Measurements from ENCODE around the gene IFNG-AS1. TPM values are rescaled to one million over a fixed set of nuclear protein-coding genes. Genes with fewer than 3 reads are reported as not detected.

IFNG-AS1 gene
- total and polyA plus RNA-seq, 2 donors from 2014 or later = 0.85 TPM; not detected in 1

DNA sequence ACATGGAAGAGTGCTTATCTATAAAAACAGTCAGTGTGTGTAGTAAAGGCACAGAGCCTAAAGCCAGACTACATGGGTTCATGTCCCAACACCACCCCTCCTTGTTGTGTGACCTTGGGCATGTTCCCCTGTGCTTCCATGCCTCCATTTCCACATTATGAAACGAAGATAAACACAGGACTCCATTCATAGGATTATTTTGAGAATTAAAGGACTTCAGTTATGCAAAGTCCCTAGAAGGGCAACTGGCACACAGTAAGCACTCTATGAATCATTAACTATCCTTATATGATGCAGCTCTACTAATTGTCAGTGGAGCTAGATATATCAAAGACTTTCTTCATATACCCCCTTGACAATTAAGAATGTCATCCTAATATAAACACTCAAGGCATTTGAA is 17.8 kb downstream of the IFNG-AS1 start:
- H3K4me3 ChIP-seq (ENCODE audit: low read length in 3 of 3) = no peak overlapping the region
- H3K27ac ChIP-seq (ENCODE audit: low read depth in 2 of 2, low read length in 2 of 2) = no peak overlapping the region
- intact Hi-C loops (cut with DNase I) = no loop called here
- H3K9ac ChIP-seq (ENCODE audit: low read length in 3 of 3) = no peak overlapping the region
- no peaks in the 10 kb centered on the region for H3K36me3 ChIP-seq (ENCODE audit: control insufficient read depth in 2 of 3, insufficient read depth in 3 of 3, low read length in 3 of 3)
- no peak for DNase-seq
- no peaks in the 10 kb centered on the region for H3K27me3 ChIP-seq (ENCODE audit: control insufficient read depth, insufficient read depth, low read length)
- H3K4me1 ChIP-seq (ENCODE audit: control insufficient read depth in 2 of 3, insufficient read depth in 2 of 3, low read depth in 1 of 3, low read length in 3 of 3) = no peaks in the 10 kb centered on the region
- no peaks in the 10 kb centered on the region for H3K9me3 ChIP-seq (ENCODE audit: control insufficient read depth in 2 of 3, insufficient read depth in 1 of 3, low read length in 3 of 3)
- FAIRE-seq = no peak
- TF ChIP-seq, protein P1, sequence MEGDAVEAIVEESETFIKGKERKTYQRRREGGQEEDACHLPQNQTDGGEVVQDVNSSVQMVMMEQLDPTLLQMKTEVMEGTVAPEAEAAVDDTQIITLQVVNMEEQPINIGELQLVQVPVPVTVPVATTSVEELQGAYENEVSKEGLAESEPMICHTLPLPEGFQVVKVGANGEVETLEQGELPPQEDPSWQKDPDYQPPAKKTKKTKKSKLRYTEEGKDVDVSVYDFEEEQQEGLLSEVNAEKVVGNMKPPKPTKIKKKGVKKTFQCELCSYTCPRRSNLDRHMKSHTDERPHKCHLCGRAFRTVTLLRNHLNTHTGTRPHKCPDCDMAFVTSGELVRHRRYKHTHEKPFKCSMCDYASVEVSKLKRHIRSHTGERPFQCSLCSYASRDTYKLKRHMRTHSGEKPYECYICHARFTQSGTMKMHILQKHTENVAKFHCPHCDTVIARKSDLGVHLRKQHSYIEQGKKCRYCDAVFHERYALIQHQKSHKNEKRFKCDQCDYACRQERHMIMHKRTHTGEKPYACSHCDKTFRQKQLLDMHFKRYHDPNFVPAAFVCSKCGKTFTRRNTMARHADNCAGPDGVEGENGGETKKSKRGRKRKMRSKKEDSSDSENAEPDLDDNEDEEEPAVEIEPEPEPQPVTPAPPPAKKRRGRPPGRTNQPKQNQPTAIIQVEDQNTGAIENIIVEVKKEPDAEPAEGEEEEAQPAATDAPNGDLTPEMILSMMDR (IDR thresholded peaks at IDR 0.05; ENCODE audit: borderline replicate concordance, extremely low read depth, insufficient read depth) = no peak

DNA sequence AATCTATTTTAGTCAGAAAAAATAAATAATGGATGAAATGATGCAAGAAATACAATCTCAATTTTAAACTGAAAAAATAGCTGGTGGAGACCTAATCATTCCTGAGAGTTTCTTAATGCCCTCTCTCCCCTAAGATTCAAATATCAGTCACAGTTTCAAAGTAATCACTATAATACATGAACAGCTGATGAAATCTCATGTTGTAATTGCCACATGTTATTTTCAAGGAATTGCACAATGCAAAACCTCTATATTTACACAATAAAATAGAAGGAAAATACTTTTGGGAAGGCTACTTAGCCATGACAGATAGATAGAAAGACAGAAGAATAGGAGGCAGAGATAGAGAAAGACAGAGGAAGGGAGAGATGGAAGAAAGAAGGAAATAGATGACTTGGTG is 18.2 kb downstream of the IFNG-AS1 start:
- no peak overlapping the region for H3K27ac ChIP-seq (ENCODE audit: low read depth in 2 of 2, low read length in 2 of 2)
- FAIRE-seq = no peak
- TF ChIP-seq, protein P1 (IDR thresholded peaks at IDR 0.05; ENCODE audit: borderline replicate concordance, extremely low read depth, insufficient read depth) = no peak
- no peak for DNase-seq
- intact Hi-C loops (cut with DNase I) = no loop called here
- H3K4me3 ChIP-seq (ENCODE audit: low read length in 3 of 3) = no peak overlapping the region
- H3K27me3 ChIP-seq (ENCODE audit: control insufficient read depth, insufficient read depth, low read length) = no peaks in the 10 kb centered on the region
- H3K4me1 ChIP-seq (ENCODE audit: control insufficient read depth in 2 of 3, insufficient read depth in 2 of 3, low read depth in 1 of 3, low read length in 3 of 3) = no peaks in the 10 kb centered on the region
- H3K9ac ChIP-seq (ENCODE audit: low read length in 3 of 3) = no peak overlapping the region
- H3K36me3 ChIP-seq (ENCODE audit: control insufficient read depth in 2 of 3, insufficient read depth in 3 of 3, low read length in 3 of 3) = no peaks in the 10 kb centered on the region
- H3K9me3 ChIP-seq (ENCODE audit: control insufficient read depth in 2 of 3, insufficient read depth in 1 of 3, low read length in 3 of 3) = no peaks in the 10 kb centered on the region

DNA sequence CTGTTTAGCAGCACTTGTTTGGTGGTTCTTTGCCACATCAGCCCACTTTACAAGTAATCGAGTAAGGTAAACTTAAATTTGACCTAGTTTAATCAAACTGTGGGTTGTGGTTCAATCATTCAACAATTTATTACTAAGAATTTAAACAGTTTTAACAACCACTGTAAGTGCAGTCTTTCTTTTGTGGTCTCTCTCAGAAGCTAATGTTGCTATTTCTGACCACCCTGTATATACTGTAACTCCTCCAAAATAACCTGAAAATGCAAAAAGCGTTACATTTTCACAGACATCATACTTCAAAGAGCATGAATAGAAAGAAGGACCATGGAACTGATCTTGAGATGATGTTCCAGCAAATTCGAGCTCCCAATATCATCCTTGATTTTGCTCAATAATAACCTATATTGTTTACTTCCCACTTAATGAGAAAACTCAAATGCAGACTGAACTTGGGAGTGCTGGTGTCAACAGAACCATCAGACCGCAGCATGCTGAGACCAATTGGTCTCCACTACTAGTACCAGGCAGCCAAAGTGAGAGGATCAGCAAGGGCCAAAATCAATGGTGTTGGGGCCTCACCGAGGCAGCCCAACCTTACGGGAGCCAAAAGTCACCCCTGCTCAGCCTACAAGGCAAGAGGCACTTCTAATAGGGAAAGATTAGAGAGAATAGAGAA is 22.1 kb downstream of the IFNG-AS1 start:
- Histone ChIP-seq H3K27me3 (ENCODE audit: control insufficient read depth, insufficient read depth, low read length) (no peaks in the 10 kb centered on the region), H3K27ac (ENCODE audit: low read depth in 2 of 2, low read length in 2 of 2) (no peak overlapping the region), H3K9me3 (ENCODE audit: control insufficient read depth in 2 of 3, insufficient read depth in 1 of 3, low read length in 3 of 3) (no peaks in the 10 kb centered on the region), H3K36me3 (ENCODE audit: control insufficient read depth in 2 of 3, insufficient read depth in 3 of 3, low read length in 3 of 3) (no peaks in the 10 kb centered on the region), H3K4me3 (ENCODE audit: low read length in 3 of 3) (no peak overlapping the region), H3K4me1 (ENCODE audit: control insufficient read depth in 2 of 3, insufficient read depth in 2 of 3, low read depth in 1 of 3, low read length in 3 of 3) (no peaks in the 10 kb centered on the region), H3K9ac (ENCODE audit: low read length in 3 of 3) (no peak overlapping the region)
- TF ChIP-seq, protein P1 (IDR thresholded peaks at IDR 0.05; ENCODE audit: borderline replicate concordance, extremely low read depth, insufficient read depth) = no peak
- FAIRE-seq (no peak), DNase-seq (no peak)
- intact Hi-C loops (cut with DNase I) = no loop called here

DNA sequence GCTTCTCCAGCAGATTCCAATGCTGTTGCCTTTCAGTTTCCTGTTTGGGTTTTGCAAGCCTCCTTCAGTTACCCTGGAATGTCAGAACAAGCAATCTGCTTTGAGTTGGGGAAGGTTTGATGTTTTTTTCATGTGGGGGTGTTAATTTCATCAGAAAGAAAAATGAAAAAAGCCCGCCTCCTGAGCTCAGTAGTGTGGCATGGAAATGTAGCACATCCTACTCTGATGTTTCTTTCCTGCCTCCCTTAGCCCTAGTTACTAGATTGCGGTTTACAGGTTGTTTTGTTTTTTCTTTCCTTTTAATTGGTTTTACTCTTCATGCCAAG is 22.6 kb downstream of the IFNG-AS1 start:
- no peaks in the 10 kb centered on the region for H3K9me3 ChIP-seq (ENCODE audit: control insufficient read depth in 2 of 3, insufficient read depth in 1 of 3, low read length in 3 of 3)
- no peak for FAIRE-seq
- H3K36me3 ChIP-seq (ENCODE audit: control insufficient read depth in 2 of 3, insufficient read depth in 3 of 3, low read length in 3 of 3) = no peaks in the 10 kb centered on the region
- H3K27ac ChIP-seq (ENCODE audit: low read depth in 2 of 2, low read length in 2 of 2) = no peak overlapping the region
- no peak overlapping the region for H3K9ac ChIP-seq (ENCODE audit: low read length in 3 of 3)
- TF ChIP-seq, protein P1 (IDR thresholded peaks at IDR 0.05; ENCODE audit: borderline replicate concordance, extremely low read depth, insufficient read depth) = no peak
- no peaks in the 10 kb centered on the region for H3K27me3 ChIP-seq (ENCODE audit: control insufficient read depth, insufficient read depth, low read length)
- H3K4me1 ChIP-seq (ENCODE audit: control insufficient read depth in 2 of 3, insufficient read depth in 2 of 3, low read depth in 1 of 3, low read length in 3 of 3) = no peaks in the 10 kb centered on the region
- intact Hi-C loops (cut with DNase I) = no loop called here
- no peak for DNase-seq
- no peak overlapping the region for H3K4me3 ChIP-seq (ENCODE audit: low read length in 3 of 3)

Measured in kidney (tissue), 14 donors.